Globus pallidus (tissue), 1 donor: ENCODE measurements around the gene TPD52L1.
"Not testable (repeated sequence)": the region's sequence is repeated elsewhere in the genome, so short reads cannot be mapped to it uniquely, and the experiment has no call there.

ENCODE experiments used
- DNase-seq: peaks from one replicate; pipeline ENCODE4 v3.0.0-alpha.2; 2015; ENCODE audit warnings: low spot score

Gene TPD52L1

DNA sequence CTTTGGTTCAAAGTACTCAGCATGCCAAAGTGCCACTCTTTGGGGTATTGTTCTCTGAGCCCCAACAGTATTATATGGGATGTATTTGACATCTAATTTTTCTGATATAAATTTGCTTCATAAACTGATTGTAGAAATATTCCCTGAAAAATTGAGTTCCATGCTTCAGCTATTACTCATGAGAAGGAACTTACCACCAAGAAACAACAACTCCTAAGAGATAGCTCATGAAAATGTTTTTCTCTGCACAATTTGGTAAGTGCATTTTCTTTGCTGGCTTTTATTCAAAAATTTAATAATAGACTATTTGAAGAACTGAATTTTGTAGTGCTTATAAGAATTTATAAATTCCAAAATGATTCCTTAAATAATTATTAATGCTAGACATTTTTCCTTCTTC is 12.8 kb upstream of the TPD52L1 start:
- no peak for DNase-seq

DNA sequence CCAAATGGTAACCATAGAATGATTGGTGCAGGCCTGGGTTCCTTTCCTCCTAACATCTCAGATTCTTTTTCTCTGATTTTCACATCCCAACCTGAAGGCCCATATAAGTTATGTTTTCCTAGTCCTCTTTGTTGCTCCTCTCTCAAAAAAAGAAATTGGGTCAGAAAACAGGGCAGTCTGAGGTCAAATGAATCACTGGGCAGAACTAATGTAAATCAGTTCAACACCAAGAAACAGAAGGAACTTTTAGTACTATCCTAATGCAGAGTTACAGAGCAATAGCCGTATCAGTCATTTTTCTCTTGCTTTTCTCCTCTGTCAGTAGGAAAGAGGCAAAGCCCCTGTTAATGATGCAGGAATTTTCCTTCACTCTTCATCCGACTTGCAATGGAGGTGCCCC is 11.0 kb upstream of the TPD52L1 start:
- no peak for DNase-seq

DNA sequence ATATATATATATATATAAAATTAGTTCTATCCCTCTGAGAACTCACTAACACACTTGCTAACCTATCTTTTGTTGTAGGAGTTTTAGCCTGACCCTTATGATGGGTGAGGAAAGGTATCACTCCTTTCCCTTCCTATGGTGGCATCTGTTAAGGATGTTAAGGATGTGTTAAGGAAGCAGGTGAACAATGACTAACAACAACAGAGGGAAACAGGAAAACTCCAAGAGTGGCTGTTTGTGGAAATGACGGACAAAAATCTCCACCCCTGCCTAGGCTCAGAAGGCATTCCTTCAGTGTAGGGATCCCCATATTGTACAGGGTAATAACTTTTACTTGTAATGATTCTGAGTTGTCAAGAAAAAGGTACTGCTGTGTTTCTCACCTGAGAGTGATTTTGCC is 8.8 kb upstream of the TPD52L1 start:
- DNase-seq = no peak

DNA sequence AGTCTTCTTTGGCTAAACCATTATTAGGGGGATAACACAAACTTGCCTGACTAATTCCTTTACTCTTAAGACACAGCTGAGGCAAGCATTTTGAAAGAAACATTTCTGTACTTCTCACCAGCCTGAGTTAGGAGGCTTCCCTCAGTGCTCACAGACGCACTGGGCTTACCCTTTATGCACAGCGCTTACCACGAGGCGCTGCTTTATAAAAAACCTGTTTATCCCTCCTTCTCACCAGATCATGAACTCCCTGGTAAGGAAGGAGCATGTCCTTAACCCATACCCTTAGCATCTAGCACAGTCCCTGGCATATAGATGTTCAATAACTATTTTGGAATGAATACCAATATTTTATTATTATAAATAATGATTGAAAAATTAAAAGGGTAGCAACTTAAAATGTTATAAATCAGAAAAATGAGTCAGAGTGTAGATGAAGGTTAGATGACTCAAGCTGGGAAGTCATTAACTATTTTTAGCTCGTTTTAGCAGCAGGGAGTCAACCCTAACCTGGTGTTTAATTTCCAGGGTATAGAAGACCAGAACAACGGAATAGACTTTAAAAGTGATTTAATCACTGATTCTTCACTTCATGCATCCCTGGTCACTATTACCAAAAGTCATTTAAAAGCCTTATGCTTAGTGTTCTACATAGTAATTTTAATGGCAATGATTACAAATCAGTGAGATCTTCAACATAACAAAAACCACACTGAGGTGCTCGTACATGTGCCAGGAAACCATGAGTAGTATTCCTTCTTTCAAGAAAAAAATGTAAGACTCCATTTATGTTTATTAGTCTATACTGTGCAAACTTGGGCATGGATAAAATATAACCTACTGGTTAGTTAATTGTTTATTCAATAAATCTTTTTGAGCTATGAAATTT is 4.1 kb upstream of the TPD52L1 start:
- no peak for DNase-seq

DNA sequence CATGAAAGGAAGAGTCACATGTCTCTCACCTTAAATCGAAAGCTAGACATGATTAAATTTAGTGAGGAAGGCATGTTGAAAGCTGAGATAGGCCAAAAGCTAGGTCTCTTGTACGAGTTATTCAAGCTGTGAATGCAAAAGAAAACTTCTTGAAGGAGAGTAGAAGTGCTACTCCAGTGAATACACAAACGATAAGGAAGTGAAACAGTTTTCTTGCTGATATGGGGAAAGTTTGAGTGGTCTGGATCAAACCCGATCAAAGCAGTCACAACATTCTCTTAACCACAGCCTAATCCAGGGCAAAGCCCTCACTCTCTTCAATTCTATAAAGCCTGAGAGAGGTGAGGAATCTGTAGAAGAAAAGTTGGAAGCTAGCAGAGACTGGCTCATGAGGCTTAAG is 1.9 kb upstream of the TPD52L1 start:
- no peak for DNase-seq

DNA sequence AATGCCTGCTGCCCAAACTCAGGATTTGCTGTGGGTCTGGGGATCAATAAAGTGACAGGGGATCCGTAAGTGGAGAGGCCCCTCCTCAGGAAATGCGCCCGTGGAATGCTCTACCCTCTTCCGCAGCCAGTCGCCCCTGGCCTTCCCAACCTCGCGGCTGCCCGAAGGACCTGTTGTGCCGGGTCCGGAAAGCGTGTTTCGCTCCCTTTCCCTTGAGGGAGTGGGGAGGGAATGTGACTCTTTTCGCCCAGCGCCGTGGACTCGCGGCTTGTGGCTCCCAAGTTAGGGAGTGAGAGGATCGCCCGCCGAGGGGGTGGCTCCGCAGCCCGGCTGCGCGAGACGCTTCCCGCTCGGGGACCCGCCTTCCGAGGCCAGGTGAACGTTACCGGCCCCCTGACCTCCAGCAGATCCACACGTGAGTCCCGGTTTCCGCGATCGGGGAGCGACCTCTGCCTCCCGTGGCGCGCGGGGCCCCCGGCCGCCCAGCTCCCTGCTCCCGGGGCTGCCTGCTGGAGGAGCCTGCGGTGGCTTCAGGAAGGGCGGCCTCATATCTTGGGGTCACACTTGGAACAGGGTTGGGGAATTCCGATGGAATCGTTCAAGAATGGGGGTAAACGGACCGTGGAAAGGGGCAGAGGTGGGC is 666 bp downstream of the TPD52L1 start:
- DNase-seq = no peak

GRCh38 chr6:125154761-125155135 is 1.2 kb downstream of the TPD52L1 start:
- DNase-seq = no peak

DNA sequence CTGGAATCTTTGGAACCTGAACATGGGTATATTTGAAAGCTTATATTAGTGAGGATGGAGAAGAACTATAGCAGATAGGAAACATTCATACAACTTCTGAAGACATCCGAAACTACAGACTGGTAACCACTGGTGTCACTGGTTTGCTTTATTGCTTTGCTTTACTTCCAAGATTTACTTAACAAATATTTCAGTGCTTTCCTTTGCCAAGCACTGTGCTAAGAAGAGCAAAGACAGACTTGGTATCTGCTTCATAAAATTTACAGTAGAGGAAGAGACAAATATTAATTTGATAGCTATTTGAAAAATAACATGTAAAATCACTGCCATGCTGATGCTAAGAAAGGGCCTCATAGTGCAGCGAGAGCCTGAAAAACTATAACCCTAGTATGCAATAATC is 1.8 kb downstream of the TPD52L1 start:
- no peak for DNase-seq

GRCh38 chr6:125156496-125156895 is 2.9 kb downstream of the TPD52L1 start:
- no peak for DNase-seq

GRCh38 chr6:125157280-125157679 is 3.7 kb downstream of the TPD52L1 start:
- DNase-seq = no peak

DNA sequence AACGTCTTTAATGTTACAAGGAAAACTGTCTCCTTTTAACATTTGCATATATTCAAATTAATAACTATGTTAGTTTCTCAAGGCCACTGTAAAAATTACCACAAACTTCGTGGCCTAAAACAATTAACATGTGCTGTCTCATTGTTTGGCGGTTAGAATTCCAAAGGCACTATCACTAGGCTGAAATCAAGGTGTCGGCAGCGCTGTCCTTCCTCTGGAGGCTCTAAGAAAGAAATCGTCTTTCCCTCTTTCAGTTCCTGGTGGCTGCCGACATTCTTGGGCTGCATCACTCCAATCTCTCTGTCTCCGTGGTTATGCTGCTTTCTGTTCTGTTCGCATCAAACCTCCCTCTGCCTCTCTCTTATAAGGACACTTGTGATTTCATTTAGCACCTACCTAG is 4.2 kb downstream of the TPD52L1 start:
- DNase-seq = no peak

DNA sequence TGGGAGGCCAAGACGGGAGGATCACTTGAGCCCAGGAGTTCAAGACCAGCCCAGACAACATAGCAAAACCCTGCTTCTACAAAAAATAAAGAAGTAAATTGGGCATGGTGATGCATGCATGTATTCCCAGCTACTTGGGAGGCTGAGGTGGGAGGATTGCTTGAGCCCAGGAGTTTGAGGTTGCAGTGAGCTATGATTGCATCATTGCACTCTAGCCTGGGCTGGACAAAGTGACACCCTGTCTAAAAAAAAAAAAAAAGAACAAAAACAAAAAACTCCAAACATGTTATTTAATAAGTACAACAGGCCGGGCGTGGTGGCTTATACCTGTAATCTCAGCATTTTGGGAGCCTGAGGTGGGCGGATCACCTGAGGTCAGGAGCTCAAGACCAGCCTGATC is 9.8 kb downstream of the TPD52L1 start:
- not testable (repeated sequence) for DNase-seq

- no peak for DNase-seq
Observed at GRCh38 chr6:125163811-125164210, 10.2 kb downstream of the TPD52L1 start.

GRCh38 chr6:125164696-125165095 is 11.1 kb downstream of the TPD52L1 start:
- no peak for DNase-seq

GRCh38 chr6:125165256-125165655 is 11.7 kb downstream of the TPD52L1 start:
- DNase-seq = no peak

- peak; percentile 34 for DNase-seq
Observed at GRCh38 chr6:125165776-125166175, 12.2 kb downstream of the TPD52L1 start.

- DNase-seq = no peak
Observed at GRCh38 chr6:125166711-125167110, 13.1 kb downstream of the TPD52L1 start.

GRCh38 chr6:125167579-125167978 is 14.0 kb downstream of the TPD52L1 start:
- DNase-seq = no peak

- no peak for DNase-seq
Observed at GRCh38 chr6:125169058-125169457, 15.5 kb downstream of the TPD52L1 start.

- DNase-seq = no peak
Observed at GRCh38 chr6:125169522-125169921, 15.9 kb downstream of the TPD52L1 start.

- DNase-seq = peak; percentile 38
Observed at GRCh38 chr6:125170376-125170775, 16.8 kb downstream of the TPD52L1 start.

GRCh38 chr6:125173341-125174095 is 19.9 kb downstream of the TPD52L1 start:
- DNase-seq = no peak

GRCh38 chr6:125174626-125175025 is 21.1 kb downstream of the TPD52L1 start:
- DNase-seq = no peak
